HS-27A (cell line): ENCODE measurements around the gene VPS35.
A peak's percentile ranks its signal among the peaks of the same experiment; 100 is the strongest.
"Not testable (repeated sequence)": the region's sequence is repeated elsewhere in the genome, so short reads cannot be mapped to it uniquely, and the experiment has no call there.

Experiments used
- DNase-seq: peaks from one replicate; pipeline ENCODE4 v3.0.0-alpha.2; 2012; ENCODE audit warnings: low read depth, missing footprints

VPS35 gene

DNA sequence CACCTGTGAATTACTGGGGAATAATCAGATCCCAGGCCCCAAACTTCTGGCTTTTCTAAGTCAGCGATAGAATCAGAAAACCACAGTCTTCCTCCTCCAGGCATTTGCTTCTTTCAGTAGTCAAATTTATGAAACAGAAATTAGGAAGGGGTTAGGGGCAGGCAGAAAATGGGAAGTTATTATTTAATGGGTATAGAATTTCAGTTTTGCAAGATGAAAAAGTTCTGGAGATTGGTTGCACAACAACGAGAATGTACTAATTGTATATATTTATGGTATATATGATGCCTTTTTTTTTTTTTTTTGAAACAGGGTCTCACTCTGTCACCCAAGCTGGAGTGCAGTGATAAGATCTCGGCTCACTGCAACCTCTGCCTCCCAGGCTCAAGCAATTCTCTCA lies 23.9 kb upstream of the VPS35 start:
- DNase-seq, result no peak

DNA sequence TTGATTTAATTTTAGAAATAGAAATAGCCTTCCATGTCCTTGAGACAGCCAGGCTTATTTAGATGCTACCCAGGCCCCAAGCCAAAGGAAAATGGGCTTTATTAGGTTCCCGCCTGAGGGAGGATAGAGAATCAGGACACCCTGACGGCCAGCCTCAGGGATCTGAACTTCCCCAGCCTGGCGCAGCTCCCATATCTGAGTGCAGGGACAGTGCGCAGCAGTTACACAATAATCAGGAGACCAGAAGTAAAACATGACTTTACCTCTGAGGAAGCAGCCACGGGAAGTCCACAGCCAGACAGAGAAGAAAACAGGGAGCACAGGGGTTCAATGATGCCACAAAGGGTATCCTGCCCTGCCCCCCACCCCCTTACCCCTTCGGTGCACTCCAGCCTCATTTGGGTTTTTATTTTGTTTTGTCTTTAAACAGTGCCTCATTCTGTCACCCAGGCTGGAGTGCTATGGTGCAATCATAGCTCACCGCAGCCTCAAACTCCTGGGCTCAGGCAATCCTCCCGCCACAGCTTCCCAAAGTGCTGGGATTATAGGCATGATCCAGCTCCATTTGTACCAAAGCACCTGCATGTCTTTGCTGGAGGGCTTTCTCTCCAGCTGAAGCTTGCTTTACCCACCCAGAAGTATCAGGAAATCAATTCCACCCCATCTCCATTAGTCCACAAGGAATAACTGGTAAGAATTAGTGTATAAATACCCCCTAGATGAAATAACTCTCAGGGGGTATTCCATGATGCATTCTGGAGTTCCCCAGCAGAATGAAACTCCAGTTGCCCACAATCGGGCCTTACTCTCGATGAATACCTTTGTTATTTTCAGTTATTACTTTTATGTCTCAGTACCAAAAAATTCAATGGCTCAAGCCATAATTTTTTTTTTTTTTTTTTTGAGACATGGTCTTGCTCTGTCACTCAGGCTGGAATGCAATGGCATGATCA lies 22.4 kb upstream of the VPS35 start:
- no peak for DNase-seq

DNA sequence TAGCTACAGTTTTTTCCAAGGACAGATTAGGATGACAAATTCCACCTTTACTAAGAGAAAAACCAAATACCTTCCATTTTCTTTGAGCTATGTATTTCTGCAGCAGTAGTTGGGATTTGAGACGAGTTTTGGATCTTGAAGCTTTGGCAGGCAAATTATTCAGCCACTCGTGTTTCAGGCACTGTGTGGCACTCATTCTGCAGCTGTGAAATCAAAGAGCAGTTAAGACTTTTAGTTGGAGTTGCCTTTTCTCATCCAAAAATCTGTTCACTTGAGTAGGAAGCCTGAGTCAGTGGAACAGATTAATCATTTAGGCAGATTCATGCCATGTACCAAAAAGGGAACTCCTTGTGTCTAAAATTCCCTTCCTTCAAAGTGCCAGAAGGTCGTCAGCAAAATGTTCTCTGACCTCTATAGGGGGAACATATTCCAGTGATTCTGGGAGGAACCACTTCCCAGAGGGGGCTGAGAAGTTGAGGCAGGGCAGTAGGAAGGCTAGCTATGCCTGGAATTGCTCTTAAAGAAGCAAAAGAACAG lies 20.6 kb upstream of the VPS35 start:
- no peak for DNase-seq

DNA sequence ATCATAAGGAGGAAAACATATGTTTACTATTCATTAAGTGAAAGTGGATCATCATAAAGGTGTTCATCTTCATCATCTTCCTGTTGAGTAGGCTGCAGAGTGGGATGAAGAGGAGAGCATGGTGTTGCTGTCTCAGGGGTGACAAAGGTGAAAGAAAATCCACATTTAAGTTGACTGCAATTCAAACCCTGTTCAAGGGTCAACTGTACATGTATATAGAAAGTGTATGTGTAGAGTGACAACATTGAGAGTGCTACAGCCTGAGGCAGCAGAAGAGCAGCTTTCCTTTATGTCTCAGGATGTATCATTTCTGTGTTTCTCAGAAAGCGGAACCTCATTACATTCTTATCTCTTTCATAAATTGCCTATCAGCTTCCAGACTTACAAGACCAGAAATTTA lies 17.7 kb upstream of the VPS35 start:
- no peak for DNase-seq

DNA sequence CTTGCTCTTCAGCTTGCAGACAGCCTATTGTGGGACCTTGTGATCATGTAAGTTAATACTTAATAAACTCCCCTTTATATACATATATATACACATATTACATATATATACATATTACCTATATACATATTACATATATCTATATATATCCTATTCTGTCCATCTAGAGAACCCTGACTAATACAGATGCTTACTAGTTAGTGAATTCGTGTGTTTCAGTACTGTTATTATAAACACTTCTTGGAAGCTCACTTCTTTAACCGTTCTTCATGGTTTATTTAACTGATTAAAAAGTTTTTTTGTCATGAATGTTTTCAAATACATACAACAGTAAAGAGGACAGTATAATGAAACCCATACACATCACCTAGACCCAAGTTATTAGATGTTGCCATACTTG lies 13.1 kb upstream of the VPS35 start:
- no peak for DNase-seq

DNA sequence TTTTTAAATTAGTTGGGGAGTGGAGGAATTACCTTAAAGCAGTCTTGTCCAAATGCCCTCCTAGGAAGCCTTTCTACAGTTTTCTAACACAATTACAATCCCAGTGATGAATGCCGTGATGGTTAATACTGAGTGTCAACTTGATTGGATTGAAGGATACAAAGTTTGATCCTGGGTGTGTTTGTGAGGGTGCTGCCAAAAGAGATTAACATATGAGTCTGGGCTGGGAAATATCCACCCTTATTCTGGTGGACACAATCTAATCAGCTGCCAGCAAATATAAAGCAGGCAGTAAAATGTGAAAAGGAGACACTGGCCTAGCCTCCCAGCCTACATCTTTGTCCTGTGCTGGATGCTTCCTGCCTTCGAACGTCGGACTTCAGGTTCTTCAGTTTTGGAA lies 12.6 kb upstream of the VPS35 start:
- DNase-seq, result no peak

DNA sequence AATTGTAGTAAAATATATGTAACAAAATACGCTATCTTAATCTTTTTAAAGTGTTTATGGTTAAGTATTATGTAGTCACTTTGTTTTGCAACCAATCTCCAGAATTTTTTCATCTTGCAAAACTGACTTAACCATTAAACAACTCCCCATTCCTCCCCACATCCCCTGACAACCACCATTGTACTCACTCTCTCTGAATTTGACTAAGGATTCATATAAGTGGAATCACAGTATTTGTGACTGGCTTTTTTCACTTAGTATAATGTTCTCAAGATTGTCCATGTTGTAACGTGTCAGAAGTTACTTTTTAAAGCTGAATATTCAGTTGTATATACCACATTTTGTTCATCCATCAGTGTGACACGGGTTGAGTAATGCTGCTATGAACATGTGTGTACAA lies 11.1 kb upstream of the VPS35 start:
- no peak for DNase-seq

DNA sequence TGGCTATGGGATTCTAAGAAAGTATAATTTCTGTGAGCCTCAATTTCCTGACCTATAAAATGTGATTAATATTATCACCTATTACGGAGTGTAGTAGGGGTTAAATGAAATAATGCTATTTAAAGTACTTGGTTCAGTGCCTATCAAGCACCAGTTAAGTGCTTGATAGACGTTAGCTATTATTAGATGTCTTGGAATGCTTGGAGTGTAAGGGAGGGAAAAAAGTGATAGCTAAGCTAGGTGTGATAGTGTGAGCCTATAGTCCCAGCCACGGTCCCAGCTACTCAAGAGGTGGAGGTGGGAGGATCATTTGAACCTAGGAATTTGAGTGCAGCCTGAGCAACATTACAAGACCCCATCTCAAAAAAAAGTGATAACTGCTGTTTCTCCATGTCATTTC lies 8.0 kb upstream of the VPS35 start:
- no peak for DNase-seq

DNA sequence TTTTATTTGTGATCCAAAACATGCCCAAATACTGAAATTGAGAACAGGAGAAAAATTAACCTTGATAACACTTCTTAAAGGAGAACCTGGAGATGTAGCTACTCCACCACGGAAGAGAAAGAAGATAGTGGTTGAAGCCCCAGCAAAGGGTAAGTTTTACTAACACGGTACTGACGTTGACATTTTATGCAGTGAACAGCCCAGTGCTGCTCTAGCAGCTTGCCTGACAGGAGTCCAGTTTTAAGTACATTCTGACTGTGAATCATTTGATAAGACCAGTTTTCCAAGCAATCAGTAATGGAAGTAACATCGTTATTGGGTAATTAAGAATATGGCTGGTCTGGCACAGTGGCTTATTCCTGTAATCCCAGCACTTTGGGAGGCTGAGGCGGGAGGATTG lies 7.0 kb upstream of the VPS35 start:
- DNase-seq, result no peak

DNA sequence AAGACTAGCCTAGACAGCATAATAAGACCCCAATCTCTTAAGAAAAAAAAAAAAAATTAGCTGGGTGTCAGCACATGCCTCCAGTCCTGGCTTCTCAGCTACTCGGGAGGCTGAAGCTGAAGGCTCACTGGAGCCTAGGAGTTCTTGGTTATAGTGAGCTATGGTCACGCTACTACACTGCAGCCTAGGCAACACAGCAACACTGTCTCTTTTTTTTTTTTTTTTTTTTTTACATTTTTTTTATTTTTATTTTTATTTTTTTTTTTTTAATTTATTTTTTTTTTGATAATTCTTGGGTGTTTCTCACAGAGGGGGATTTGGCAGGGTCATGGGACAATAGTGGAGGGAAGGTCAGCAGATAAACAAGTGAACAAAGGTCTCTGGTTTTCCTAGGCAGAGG lies 4.6 kb upstream of the VPS35 start:
- DNase-seq, result no peak

DNA sequence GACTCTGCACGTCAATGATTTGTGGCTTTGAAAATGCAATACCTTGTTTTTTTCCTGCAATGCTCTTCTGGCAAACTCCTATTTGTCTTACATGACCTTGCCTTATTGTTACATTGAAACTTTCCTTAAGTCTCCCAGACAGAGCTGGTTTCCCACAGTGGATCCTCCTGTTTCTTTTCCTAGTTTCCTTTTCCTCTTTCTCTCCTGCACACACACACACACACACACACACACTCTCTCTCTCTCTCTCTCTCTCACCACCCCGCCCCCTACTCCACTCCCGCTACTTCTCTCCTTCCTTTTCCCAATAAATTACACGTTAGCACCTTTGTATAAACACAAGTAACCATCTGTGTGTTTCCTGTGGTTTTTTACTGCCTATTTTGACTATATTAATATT lies 2.7 kb upstream of the VPS35 start:
- DNase-seq, result no peak

DNA sequence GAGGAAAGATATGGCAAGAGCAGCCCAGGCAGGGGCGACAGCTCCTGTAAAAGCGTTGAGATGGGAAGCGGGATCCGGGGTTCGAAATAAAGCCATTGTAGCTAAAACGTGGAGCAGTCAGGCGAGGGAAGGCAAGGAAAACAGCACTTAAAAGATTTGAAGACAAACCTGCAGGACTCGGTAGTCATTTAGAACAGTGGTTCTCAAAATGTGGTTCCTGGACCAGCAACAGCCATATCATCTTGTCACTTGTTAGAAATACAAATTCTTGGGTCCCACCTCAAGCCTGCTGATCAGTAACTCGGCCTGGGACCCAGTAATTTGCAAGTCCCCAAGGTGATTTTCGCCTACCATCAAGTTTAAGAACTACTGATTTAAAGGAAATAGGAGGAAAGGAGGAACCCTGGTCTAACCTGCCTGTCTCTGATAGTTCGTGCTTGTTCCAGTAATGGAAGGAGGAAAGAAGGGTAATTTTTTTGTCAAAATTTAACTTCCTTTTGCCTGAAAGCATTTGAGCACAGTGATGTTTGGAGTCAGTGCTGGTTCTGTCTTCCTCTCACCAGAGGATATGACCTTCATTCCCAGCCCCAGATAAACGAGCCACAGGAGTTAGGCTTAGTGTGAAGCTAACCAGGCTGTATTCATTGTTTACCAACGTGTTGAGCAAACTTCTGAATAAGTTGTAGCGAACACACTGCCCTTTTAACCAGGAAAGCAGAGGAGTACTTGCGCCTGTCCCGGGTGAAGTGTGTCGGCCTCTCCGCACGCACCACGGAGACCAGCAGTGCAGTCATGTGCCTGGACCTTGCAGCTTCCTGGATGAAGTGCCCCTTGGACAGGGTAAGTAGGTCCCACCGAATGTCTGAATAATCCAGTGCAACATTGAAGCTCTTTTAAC lies 1.6 kb upstream of the VPS35 start:
- peak; percentile 2 for DNase-seq

DNA sequence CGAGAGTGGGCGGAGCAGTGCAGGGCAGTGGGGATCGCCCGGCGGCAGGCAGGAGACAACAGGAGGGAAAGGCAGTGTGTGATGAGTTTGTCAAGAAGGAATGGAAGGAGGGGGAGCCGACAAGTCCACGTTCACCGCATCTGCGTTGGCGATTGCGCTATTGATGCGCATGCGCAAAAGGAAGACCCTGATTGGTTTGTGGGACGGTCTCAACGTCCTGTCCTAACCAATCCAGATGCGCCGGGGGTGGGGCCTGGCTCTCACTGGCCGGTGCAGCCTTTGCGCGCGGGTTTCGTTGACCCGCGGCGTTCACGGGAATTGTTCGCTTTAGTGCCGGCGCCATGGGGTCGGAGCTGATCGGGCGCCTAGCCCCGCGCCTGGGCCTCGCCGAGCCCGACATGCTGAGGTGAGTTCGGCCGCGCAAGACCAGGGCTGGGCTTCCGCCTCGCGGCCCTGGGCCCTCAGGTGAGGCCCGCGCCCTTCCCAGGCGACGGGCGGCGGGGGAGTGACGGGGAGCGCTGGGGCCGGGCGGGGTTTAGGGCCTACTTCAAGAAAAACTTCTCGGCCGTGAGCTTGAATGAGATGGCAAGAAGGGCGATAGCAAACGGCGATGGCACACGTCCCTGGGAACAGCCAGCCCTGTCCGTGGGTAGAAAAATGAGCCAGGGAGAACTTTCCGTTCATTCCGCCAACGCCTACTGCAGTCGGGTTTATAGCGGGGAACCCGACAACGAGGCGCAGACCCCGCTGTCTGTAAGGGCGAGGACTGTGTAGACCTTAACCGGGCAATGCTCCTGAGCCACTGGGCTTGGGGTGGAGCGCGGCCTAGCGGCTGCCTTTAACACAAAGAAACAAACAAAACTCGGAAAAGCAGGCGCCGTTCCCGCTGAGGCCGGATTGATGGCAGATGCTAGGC lies 645 bp upstream of the VPS35 start, which contains the start of gene ORC6:
Gene ORC6 (plus strand): TSS at position 295 of the 916 bp plus-strand sequence. CDS start 47 bp downstream, at position 342.
- peak; percentile 99 for DNase-seq

DNA sequence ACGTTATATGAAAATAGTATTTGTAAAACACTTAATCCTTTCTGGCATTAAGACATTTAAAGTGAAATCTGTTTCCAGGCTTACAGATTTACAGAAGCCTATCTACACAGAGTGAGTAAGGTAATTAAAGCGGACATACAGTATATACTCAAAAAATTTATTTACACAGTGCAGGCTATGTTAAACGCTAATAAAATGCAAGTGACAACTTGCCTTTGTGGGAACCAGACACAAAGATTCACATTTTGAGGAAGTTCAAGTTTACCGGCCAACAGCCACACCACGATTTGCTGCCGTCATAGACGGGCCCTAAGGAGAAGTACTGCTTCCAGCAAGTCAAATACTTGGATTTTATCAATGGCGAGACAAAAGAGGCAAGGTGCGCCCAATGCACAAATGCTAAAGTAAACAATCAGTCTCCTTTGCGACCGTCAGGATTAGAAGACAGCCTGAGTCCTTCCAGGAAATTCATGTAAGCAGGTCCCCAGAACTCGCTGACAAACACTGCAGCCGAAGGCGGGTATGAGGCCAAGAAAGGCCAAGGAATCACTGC lies 801 bp downstream of the VPS35 start:
- no peak for DNase-seq

DNA sequence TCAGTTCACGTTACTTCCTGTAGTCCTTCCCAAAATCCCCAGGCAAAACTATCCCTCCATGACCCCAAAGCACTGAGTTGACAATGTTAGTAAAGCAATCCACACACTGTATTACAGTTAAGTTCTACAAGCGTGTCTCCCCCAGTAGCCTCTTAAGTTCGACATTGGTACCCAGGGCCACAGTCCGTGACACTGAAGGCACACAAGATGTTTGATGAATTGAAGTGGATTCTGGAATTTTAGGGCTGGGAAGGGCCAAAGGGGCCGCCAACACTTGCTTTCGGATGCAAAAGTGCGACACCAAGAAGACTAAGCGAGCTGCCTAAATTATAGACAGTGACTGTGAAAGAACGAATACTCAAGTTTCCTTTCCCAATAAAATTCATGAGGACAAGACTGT lies 1.5 kb downstream of the VPS35 start:
- DNase-seq, result no peak

DNA sequence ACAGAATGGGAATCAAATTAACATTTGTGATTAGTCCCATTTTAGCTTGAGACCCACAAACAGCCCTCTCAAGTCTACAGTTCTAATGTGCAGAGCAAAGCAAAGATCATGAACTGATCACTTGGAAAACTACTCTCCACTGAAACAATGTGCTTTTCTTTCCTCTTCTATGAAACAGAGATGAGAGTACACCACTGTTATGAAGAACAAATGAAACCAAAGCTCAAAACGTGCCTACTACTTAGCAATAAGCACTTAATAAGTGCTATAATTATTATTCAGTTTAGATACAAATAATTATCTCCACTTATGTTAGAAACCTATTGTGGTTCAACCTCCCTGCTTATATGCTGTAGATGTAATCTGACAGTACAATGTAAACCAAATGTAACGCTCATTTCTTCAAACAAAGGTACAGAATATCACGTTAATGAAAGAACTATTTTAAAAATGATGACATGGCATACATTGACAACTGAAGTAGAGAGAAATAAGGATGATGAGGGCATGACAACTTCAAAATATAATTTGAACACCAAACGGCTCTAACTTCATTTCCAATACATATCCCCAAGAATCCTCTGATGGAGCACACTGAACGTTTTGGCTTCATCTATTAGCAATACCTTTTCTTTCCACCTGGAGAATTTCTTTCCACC lies 2.0 kb downstream of the VPS35 start:
- DNase-seq, result no peak

DNA sequence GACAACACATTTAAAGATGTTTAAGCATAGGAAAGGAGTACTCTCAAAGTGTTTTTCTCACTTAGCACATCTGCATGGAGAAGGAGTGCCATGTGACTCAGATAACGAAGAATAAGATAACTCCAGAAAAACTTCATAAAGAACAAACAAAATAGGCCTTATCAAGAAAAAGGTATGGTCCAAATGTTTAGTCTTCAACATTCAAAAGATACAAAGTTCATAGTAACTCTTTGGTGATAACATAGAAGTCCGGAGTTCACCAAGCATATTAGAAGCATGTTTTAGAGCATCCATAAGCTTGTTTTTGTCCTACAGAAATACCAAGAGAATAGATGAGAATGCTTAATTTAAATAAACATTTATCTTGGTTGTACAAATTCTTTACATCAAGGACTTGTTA lies 7.1 kb downstream of the VPS35 start:
- not testable (repeated sequence) for DNase-seq

DNA sequence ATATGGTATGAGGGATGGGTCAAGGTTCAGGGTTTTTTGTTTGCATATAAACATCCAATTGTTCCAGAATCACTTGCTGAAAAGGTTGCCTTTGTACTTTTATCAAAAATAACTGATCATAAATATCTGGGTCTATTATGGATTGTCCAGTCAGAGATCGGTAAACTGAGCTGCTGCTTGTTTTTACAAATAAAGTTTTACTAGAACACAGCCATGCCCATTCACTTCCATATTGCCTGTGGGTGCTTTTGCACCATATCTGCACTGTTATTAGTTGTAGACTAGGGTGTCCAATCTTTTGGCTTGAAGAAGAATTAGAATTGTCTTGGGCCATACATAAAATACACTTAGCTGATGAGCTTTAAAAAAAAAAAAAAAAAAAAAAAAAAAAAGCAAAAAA lies 11.0 kb downstream of the VPS35 start:
- not testable (repeated sequence) for DNase-seq

DNA sequence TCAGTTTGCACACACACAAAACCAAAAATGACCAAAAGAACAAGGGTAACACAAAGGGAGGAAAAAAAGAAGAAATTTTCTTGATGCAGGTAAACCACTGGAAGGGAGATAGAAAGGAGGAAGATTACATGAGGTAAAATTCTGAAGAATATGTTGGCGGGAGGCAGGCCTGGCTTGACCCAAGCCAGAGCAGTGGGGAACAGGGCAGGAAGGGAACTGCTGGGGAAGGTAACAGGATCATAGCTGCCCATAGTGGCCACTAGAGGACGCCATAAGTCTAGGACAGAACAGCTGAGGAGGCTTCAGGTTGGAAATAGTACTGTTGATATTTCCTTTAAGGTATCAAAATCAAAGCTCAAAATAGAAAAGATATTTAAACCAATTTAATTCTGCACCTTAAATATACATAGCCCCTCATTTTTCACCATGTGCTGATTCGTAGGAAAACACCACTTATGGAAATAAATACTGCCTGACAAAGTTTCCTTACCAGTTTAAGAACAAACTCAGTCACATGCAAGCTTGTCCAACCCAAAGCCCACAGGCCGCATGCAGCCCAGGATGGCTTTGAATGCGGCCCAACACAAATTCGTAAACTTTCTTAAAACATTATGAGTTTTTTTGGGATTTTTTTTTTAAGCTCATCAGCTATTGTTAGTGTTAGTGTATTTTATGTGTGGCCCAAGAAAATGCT lies 15.5 kb downstream of the VPS35 start:
- DNase-seq, result peak; percentile 12

DNA sequence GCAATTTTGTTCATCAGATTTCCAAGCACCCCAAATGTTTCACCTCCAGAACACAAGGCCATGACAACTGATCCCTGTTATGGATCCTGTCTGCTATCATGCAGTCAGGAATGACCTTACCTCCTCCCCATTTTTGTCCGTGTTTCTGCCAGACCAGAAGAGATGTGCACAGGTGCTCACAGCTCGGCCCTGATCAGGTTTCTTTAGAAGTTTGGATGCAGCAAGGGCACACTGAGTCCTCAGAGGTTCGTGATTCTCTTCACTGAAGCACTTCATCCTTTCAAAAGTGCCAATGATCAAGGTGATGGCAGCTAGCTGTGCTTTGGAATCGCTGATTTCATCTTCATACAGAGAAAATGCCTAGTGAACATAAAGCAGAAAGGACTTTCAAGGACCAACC lies 26.9 kb downstream of the VPS35 start:
- no peak for DNase-seq
